HG02943 (cell line): Measurements from ENCODE around the gene PCDH9.
"Not testable (repeated sequence)": the region's sequence is repeated elsewhere in the genome, so short reads cannot be mapped to it uniquely, and the experiment has no call there.

ENCODE experiments used
- ATAC-seq: cut with Tn5 transposase; IDR thresholded peaks from one replicate; pipeline ENCODE4 v1.9.1; 2021; ENCODE audit warnings: mild to moderate bottlenecking, low read depth, moderate library complexity; ENCODE audit not compliant: unreplicated experiment

PCDH9 gene

GRCh38 chr13:66805657-66806056 is 424.5 kb downstream of the PCDH9 start:
- no peak for ATAC-seq

GRCh38 chr13:66803808-66804456 is 426.2 kb downstream of the PCDH9 start:
- no peak for ATAC-seq

GRCh38 chr13:66803013-66803807 is 426.9 kb downstream of the PCDH9 start:
- no peak for ATAC-seq

- ATAC-seq, result no peak
Observed at GRCh38 chr13:66795636-66796035, 434.5 kb downstream of the PCDH9 start.

- ATAC-seq, result peak; percentile 52
Observed at GRCh38 chr13:66794340-66795031, 435.6 kb downstream of the PCDH9 start.

GRCh38 chr13:66790861-66791260 is 439.3 kb downstream of the PCDH9 start:
- ATAC-seq, result no peak

GRCh38 chr13:66781241-66781640 is 448.9 kb downstream of the PCDH9 start:
- ATAC-seq, result no peak

GRCh38 chr13:66780814-66781213 is 449.3 kb downstream of the PCDH9 start:
- ATAC-seq, result no peak

GRCh38 chr13:66778461-66778860 is 451.7 kb downstream of the PCDH9 start:
- ATAC-seq, result no peak

GRCh38 chr13:66775196-66775595 is 454.9 kb downstream of the PCDH9 start:
- no peak for ATAC-seq

GRCh38 chr13:66774046-66774445 is 456.1 kb downstream of the PCDH9 start:
- ATAC-seq, result no peak

- no peak for ATAC-seq
Observed at GRCh38 chr13:66765559-66765958, 464.6 kb downstream of the PCDH9 start.

- not testable (repeated sequence) for ATAC-seq
Observed at GRCh38 chr13:66760678-66761077, 469.5 kb downstream of the PCDH9 start.

GRCh38 chr13:66759919-66760318 is 470.2 kb downstream of the PCDH9 start:
- no peak for ATAC-seq

- no peak for ATAC-seq
Observed at GRCh38 chr13:66751691-66752090, 478.4 kb downstream of the PCDH9 start.

- ATAC-seq, result no peak
Observed at GRCh38 chr13:66748712-66749111, 481.4 kb downstream of the PCDH9 start.

- ATAC-seq, result no peak
Observed at GRCh38 chr13:66745307-66745706, 484.8 kb downstream of the PCDH9 start.

- no peak for ATAC-seq
Observed at GRCh38 chr13:66723576-66723975, 506.6 kb downstream of the PCDH9 start.

GRCh38 chr13:66716538-66716937 is 513.6 kb downstream of the PCDH9 start:
- no peak for ATAC-seq

- ATAC-seq, result no peak
Observed at GRCh38 chr13:66714795-66715194, 515.3 kb downstream of the PCDH9 start.

GRCh38 chr13:66704110-66704509 is 526.0 kb downstream of the PCDH9 start:
- ATAC-seq, result no peak
